PC-3 (cell line): Measurements from ENCODE around the gene TBC1D24. TPM values are rescaled to one million over a fixed set of nuclear protein-coding genes. Genes with fewer than 3 reads are reported as not detected.

Experiments used
- ATAC-seq: fragments of 200-7000 bp; cut with Tn5 transposase; 2 replicates; pipeline ENCODE4 v1.9.1; 2020; ENCODE audit warnings: mild to moderate bottlenecking, moderate library complexity
- BruUV-seq: library from RNA; stranded (reverse); fragments of 400-500 nt; replicated peaks from 2 replicates; lab custom pipeline; 2021; lab: Mats Ljungman, UMichigan
- CTCF ChIA-PET: fragments of 300-600 bp; sonication (Branson Sonifier 250); formaldehyde crosslinking; loops from one replicate; lab custom pipeline; 2022; ENCODE audit warnings: antibody characterized with exemption; lab: Charles Lee
- POLR2A ChIA-PET: fragments of 300-600 bp; sonication (Branson Sonifier 250); formaldehyde crosslinking; loops from one replicate; lab custom pipeline; 2022; ENCODE audit warnings: antibody characterized with exemption; ENCODE audit not compliant: unreplicated experiment; lab: Charles Lee
- DNase-seq: peaks from one replicate; pipeline ENCODE4 v3.0.0-alpha.2; 2015
- H2AFZ ChIP-seq: fragments of 300-600 bp; sonication (generic); 2 replicates; pipeline ENCODE4 v1.6.0; 2016; ENCODE audit warnings: antibody characterized with exemption, low read length
- H3F3A ChIP-seq: fragments of 300-600 bp; sonication (generic); one replicate; pipeline ENCODE4 v1.6.0; 2017; ENCODE audit warnings: antibody characterized with exemption, low read length, control low read depth, mild to moderate bottlenecking; ENCODE audit not compliant: unreplicated experiment
- H3K27ac ChIP-seq: fragments of 300-600 bp; sonication (generic); 2 replicates; pipeline ENCODE4 v1.5.1; 2016; ENCODE audit warnings: mild to moderate bottlenecking, low read length
- H3K27me3 ChIP-seq: fragments of 300-600 bp; sonication (generic); 2 replicates; pipeline ENCODE4 v1.6.1; 2016; ENCODE audit warnings: low read length, mixed read lengths
- H3K36me3 ChIP-seq: fragments of 300-600 bp; sonication (generic); 2 replicates; pipeline ENCODE4 v1.6.1; 2016; ENCODE audit warnings: low read depth, mixed run types, low read length, mixed read lengths
- H3K4me1 ChIP-seq: fragments of 300-600 bp; sonication (generic); 2 replicates; pipeline ENCODE4 v1.5.1; 2016; ENCODE audit warnings: low read length; ENCODE audit not compliant: insufficient read depth
- H3K4me2 ChIP-seq: fragments of 300-600 bp; sonication (generic); 2 replicates; pipeline ENCODE4 v1.6.0; 2016; ENCODE audit warnings: low read length
- H3K4me3 ChIP-seq: fragments of 300-600 bp; sonication (generic); 2 replicates; pipeline ENCODE4 v1.5.1; 2016; ENCODE audit warnings: mild to moderate bottlenecking, low read length, mixed read lengths
- H3K79me2 ChIP-seq: fragments of 300-600 bp; sonication (generic); 2 replicates; pipeline ENCODE4 v1.6.1; 2017; ENCODE audit warnings: low read length, mixed read lengths
- H3K9ac ChIP-seq: fragments of 300-600 bp; sonication (generic); 2 replicates; pipeline ENCODE4 v1.6.0; 2016; ENCODE audit warnings: mild to moderate bottlenecking, low read length
- H3K9me2 ChIP-seq: fragments of 300-600 bp; sonication (generic); replicated peaks from 2 replicates; pipeline ENCODE4 v1.6.1; 2016; ENCODE audit warnings: mixed run types, low read length, mixed read lengths
- H3K9me3 ChIP-seq: fragments of 300-600 bp; sonication (generic); 2 replicates; pipeline ENCODE4 v1.6.1; 2016; ENCODE audit warnings: low read length, mixed read lengths
- H4K20me1 ChIP-seq: fragments of 300-600 bp; sonication (generic); 2 replicates; pipeline ENCODE4 v1.6.1; 2016; ENCODE audit warnings: low read length, mixed read lengths
- EZH2 ChIP-seq: fragments of 300-600 bp; sonication (generic); IDR thresholded peaks from one replicate; pipeline ENCODE4 v1.6.1; 2017; ENCODE audit warnings: antibody characterized with exemption, mild to moderate bottlenecking, low read length; ENCODE audit not compliant: unreplicated experiment
- EZH2phosphoT487 ChIP-seq: fragments of 300-600 bp; sonication (generic); IDR thresholded peaks from 2 replicates; pipeline ENCODE4 v1.6.1; 2018; ENCODE audit warnings: mild to moderate bottlenecking, antibody characterized with exemption, low read length, borderline replicate concordance
- intact Hi-C: fragments of 100-400 bp; cut with micrococcal nuclease; formaldehyde crosslinking; loops from 2 replicates; pipeline ENCODE4 v1.9.0; 2023
- total RNA-seq: library from RNA; depleted of rRNA; stranded (reverse); fragments of >200 nt; gene quantifications from 2 replicates; pipeline ENCODE4 v1.2.3, GENCODE V29; 2014
- TF ChIP-seq, protein P1 (sequence below): fragments of 300-600 bp; sonication (generic); conservative IDR thresholded peaks from 2 replicates; pipeline ENCODE4 v1.5.1; 2017; ENCODE audit warnings: antibody characterized with exemption, low read depth, mild to moderate bottlenecking, low read length

The TBC1D24 gene
- total RNA-seq, 1 experiment from 2014 or later = 15.2 TPM

DNA sequence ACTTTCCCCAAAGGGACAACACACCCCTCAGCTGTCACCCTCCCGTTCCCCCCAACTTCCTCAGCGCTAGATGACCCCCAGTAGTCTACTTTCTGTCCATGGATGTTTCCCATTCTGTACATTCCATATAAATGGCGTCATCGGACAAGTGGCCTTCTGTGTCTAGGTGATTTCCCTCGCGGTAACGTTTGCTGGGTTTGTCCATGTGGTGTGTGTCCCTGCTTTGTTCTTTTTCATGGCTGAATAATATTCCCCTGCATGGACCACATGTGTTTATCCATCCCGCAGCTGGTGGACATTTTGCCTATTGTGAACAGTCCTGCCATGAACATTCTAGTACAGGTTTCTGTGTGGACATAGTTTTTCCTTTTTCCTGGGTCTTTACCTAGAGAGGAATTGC is 22.3 kb upstream of the TBC1D24 start:
- Histone ChIP-seq H3K4me3 (no peak overlapping the region), H3K36me3 (peaks cover 12% of the 10 kb centered on the region), H3K4me1 (no peaks in the 10 kb centered on the region), H3K9me3 (no peaks in the 10 kb centered on the region), H3F3A (no peaks in the 10 kb centered on the region), H3K4me2 (no peak overlapping the region), H3K9me2 (no peaks in the 10 kb centered on the region), H3K27me3 (no peaks in the 10 kb centered on the region), H3K9ac (no peak overlapping the region), H4K20me1 (no peaks in the 10 kb centered on the region), H2AFZ (no peak overlapping the region), H3K79me2 (no peaks in the 10 kb centered on the region), H3K27ac (no peak overlapping the region)
- intact Hi-C loops = no loop called here
- BruUV-seq = no TSS peak
- ATAC-seq (no peak), DNase-seq (no peak)
- CTCF ChIA-PET = no interaction called here
- TF ChIP-seq EZH2 (no peak), EZH2phosphoT487 (no peak)
- TF ChIP-seq, protein P1, sequence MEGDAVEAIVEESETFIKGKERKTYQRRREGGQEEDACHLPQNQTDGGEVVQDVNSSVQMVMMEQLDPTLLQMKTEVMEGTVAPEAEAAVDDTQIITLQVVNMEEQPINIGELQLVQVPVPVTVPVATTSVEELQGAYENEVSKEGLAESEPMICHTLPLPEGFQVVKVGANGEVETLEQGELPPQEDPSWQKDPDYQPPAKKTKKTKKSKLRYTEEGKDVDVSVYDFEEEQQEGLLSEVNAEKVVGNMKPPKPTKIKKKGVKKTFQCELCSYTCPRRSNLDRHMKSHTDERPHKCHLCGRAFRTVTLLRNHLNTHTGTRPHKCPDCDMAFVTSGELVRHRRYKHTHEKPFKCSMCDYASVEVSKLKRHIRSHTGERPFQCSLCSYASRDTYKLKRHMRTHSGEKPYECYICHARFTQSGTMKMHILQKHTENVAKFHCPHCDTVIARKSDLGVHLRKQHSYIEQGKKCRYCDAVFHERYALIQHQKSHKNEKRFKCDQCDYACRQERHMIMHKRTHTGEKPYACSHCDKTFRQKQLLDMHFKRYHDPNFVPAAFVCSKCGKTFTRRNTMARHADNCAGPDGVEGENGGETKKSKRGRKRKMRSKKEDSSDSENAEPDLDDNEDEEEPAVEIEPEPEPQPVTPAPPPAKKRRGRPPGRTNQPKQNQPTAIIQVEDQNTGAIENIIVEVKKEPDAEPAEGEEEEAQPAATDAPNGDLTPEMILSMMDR = no peak
- POLR2A ChIA-PET = no interaction called here

DNA sequence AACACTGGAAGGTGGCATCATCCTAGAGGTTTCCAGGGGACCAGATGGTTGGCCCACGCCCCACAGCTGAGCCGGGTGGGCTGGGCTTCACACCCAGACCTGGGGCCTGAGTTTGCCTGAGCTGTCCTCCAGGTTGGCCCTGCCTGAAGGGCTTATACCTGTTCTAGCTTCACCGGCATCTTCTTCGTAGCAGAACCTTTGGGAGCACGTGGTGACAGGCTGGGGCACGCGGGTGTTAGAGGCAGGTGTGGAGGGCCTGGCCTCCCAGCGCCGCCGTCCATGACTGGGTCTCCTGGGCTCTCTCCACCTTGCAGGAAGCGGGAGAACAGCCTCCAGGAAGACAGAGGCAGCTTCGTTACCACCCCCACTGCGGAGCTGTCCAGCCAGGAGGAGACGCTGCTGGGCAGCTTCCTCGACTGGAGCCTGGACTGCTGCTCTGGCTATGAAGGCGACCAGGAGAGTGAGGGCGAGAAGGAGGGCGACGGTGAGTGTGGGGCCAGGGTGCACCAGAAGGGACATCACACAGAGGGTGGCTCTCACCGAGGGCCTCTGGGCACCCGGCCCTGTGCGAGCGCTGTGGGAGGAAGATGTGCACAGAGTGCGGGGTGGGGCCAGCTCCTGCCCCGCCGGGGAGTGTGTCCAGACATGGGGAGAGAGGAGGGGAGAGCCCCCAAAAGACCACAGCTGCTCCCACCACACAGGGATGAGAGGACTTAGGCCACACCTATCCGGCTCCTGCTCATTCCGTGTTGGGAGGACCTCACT is 19.7 kb upstream of the TBC1D24 start:
- H2AFZ ChIP-seq = no peak overlapping the region
- no peak overlapping the region for H3K27ac ChIP-seq
- no peaks in the 10 kb centered on the region for H3K9me3 ChIP-seq
- H3K4me2 ChIP-seq = no peak overlapping the region
- BruUV-seq = no TSS peak
- no peaks in the 10 kb centered on the region for H3F3A ChIP-seq
- H3K36me3 ChIP-seq = peaks cover 9% of the 10 kb centered on the region
- H3K4me3 ChIP-seq = no peak overlapping the region
- intact Hi-C loops = no loop called here
- ATAC-seq = no peak
- TF ChIP-seq EZH2 (no peak), EZH2phosphoT487 (no peak)
- TF ChIP-seq, protein P1 = no peak
- POLR2A ChIA-PET = no interaction called here
- no peaks in the 10 kb centered on the region for H3K9me2 ChIP-seq
- H3K9ac ChIP-seq = no peak overlapping the region
- H3K4me1 ChIP-seq = peaks cover 5% of the 10 kb centered on the region
- CTCF ChIA-PET = no interaction called here
- H3K79me2 ChIP-seq = 0 out of 2 replicates have a peak, but pooled peaks cover under 1% of the 10 kb centered on the region
- DNase-seq = no peak
- H3K27me3 ChIP-seq = no peaks in the 10 kb centered on the region
- H4K20me1 ChIP-seq = no peaks in the 10 kb centered on the region

DNA sequence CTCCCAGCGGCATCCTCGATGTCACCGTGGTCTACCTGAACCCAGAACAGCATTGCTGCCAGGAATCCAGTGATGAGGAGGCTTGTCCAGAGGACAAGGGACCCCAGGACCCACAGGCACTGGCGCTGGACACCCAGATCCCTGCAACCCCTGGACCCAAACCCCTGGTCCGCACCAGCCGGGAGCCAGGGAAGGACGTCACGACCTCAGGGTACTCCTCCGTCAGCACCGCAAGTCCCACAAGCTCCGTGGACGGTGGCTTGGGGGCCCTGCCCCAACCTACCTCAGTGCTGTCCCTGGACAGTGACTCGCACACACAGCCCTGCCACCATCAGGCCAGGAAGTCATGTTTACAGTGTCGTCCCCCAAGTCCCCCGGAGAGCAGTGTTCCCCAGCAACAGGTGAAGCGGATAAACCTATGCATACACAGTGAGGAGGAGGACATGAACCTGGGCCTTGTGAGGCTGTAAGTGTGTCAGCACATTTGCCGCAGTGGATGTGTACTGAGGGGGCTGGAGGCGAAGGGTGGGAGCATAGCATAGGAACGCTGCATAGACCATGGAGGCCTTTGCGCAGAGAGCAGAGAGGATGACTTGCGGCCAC is 18.3 kb upstream of the TBC1D24 start:
- intact Hi-C loops = no loop called here
- Histone ChIP-seq H3K9ac (no peak overlapping the region), H3K4me3 (no peak overlapping the region), H2AFZ (no peak overlapping the region), H4K20me1 (no peaks in the 10 kb centered on the region), H3K4me1 (peaks cover 14% of the 10 kb centered on the region), H3K79me2 (peaks cover 14% of the 10 kb centered on the region), H3F3A (no peaks in the 10 kb centered on the region), H3K9me2 (no peaks in the 10 kb centered on the region), H3K27me3 (no peaks in the 10 kb centered on the region), H3K36me3 (peaks cover 9% of the 10 kb centered on the region), H3K4me2 (no peak overlapping the region), H3K9me3 (no peaks in the 10 kb centered on the region), H3K27ac (no peak overlapping the region)
- no peak for DNase-seq
- POLR2A ChIA-PET = no interaction called here
- TF ChIP-seq EZH2 = no peak
- TF ChIP-seq, protein P1 = no peak
- TF ChIP-seq EZH2phosphoT487 = no peak
- no TSS peak for BruUV-seq
- ATAC-seq = no peak
- CTCF ChIA-PET = no interaction called here
